GM18867 (cell line): ENCODE measurements around the gene TRAPPC8.
A peak's percentile ranks its signal among the peaks of the same experiment; 100 is the strongest.
"Not testable (repeated sequence)": the region's sequence is repeated elsewhere in the genome, so short reads cannot be mapped to it uniquely, and the experiment has no call there.

Experiments
- ATAC-seq: cut with Tn5 transposase; IDR thresholded peaks from one replicate; pipeline ENCODE4 v1.9.1; 2021; ENCODE audit warnings: mild to moderate bottlenecking, moderate library complexity; ENCODE audit not compliant: unreplicated experiment

The TRAPPC8 gene

DNA sequence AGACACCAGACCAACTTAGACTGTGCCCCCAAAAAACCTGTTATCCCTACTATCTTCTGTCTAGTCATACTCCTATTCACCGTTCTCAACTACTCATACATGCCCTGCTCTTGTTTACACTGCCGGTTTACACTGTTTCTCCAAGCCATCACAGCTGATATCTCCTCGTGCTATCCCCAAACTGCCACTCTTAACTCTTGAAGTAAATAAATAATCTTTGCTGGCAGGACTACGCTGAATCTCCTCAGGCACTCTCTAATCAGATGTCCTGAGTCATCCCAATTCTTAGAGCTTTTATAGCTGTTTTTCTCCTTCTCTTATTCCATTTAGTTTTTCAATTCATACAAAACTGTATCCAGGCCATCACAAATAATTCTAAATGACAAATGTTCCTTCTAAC is 133.9 kb downstream of the TRAPPC8 start:
- ATAC-seq = not testable (repeated sequence)

DNA sequence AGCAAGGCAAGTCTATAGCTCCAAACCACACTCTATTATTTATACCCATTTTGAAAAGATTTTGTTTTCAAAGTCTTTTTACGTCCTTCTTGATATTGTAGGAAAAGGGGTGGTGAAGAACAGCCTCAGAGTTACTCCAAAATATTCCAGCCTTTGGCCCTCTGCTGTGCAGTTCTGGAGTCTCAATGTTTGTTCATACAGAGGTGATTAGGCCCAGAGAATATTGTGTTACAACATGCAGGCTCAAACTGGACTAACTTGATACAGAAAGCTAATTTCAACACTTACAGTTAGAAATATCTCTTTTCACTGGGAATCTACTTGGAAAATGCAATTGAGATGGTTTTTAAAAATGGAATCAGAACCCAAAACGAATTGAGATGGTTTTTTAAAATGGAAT is 141.8 kb downstream of the TRAPPC8 start:
- ATAC-seq = no peak

DNA sequence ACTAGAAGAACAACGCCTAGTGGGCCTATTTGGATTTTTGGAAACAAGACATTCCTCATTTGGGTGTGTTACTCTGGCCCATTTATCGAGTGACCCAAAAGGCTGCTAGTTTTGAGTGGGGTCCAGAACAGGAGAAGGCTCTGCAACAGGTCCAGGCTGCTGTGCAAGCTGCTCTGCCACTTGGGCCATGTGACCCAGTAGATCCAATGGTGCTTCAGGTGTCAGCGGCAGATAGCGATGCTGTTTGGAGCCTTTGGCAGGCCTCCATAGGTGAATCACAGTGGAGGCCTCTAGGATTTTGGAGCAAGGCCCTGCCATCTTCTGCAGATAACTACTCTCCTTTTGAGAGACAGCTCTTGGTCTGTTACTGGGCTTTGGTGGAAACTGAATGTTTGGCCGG is 143.7 kb downstream of the TRAPPC8 start:
- not testable (repeated sequence) for ATAC-seq

DNA sequence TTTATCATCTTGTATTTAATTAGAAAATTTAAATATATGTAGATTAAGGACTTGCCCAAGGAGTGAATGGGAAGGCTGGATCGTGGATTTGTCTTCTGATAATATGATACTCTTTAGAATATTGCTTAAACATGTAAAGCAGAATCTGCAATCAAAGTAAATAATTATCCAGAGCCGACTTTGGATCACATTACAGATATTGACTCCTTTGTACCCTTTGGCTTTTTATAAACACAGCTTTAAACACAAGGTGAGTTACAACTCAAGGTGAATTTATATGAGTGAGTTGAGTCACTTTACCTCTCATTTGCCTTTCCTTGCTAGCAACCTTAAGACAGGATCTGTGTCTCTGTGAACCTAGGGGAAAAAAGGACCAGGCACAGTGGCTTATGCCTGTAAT is 144.5 kb downstream of the TRAPPC8 start:
- ATAC-seq = no peak

DNA sequence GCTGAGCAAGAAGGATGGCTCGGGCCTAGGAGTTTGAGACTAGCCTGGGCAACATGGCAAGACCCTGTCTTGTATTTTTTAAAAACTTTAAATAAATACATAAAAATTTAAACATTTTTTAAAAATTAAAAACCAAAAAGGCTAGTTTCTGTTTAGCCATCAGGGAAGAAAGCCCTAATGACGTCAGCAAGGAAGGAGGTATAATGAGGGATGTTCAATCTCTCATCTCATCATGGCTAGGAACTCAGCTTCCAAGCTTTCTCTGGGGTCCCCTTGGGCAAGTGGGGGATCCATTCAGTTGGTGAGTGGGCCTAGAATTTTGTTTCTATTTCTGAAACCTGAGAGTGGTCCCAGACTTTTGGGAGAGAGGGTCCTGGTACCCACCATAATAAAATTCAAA is 147.2 kb downstream of the TRAPPC8 start:
- no peak for ATAC-seq

DNA sequence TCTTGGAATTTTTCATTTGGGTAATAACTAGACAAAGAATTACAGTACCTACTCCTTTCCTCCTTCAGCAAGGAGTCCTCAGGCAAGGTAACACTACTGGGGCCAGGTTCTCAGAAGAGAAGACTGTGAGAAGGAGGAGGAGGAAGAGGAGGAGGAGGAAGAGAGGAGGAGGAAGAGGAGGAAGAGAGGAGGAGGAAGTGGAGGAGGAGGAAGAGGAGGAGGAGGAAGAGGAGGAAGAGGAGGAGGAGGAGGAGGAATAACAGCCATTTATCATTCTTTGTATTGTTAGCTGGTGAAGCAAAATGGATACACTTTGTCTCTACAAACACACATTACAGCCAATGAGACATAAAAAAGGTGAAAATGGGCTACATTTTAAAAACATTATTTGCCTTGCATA is 149.4 kb downstream of the TRAPPC8 start:
- no peak for ATAC-seq

DNA sequence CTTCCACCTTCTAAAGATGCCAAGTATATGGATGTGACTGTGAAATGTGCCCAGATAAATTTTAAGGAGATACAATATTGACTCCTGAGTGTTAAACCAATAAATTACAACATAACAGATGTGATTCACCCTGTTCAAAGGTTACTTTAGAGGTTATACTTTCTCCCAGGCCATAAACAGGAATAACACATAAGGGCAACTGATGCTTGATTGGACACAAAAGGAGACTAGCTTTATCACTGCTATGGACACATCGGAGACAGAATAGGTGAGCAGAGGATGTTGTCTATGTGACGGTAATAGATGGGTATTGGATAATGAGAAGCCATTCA is 150.4 kb downstream of the TRAPPC8 start:
- ATAC-seq = no peak

DNA sequence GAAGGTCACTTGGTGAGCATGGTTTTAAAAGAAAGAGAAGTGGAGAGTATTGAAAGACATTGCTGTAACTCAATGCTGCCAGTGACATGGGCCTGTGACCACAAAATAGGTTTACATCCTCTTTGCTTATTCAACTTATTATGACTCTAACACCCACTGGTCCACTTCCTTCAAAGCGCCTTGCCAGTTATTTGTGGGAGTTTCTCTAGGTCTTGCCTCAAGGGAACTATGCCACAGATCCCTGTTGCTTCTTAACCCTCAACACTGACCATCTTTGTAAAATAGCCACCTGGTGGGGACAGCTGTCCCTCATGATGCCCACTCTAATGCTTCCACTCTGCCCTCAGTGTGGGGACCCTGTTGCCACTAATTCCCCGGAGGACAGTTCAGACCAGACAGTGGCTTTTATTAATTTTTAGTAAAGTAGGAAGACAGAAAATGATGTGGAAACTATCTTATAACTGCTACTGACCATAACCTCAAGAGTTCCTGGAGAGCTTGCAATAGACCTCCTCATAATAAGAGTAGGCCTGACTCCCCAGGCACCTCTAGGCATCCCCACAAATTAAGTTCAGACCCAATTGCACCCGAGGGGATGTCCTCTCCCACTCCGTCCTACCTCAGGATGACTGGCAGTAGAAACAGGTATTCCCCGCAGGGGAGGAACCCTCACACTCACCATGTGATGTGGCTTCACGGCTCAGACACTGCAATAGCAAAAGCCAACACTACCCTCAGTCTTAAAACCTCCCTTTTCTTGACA is 150.9 kb downstream of the TRAPPC8 start:
- peak; percentile 98 for ATAC-seq

DNA sequence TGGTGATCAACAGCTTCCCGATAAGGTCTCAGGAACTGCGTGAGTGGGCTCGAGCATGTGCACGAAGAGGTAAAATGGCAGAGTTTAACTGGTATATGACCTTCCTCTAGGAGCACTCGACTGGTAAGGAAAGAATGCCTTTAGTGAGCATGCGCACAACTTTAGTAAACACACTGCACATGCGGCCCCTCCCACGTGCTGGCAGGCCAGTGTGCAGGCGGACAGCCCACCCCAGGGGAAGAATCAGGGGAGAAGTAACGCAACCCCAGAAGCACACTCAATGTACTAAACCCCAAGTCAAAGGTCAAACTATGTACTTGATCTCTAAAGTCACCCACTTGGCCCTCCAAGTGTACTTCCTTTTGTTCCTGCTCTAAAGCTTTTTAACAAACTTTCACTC is 153.5 kb downstream of the TRAPPC8 start:
- no peak for ATAC-seq

DNA sequence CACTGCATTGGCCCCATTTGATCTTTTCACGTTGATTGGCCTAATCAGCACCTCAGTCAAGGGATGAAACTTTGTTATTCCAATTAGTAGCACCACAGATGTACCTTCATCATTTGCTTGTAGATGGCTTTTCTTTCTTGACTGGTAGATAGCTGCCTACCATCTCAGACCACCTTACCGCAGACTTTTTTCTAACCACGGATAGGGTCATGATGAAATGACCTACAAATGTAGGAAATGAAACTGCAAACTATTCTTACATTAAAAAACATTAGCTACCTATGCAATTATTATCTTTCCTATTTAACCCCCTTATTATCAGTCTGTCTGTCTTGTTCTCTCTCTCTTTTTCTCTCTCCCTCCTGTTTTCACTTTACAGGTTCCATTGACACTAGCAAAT is 159.9 kb downstream of the TRAPPC8 start:
- no peak for ATAC-seq
